ENCODE data around the gene PPP1R7. TPM values are rescaled to one million over a fixed set of nuclear protein-coding genes. Genes with fewer than 3 reads are reported as not detected.

Gene PPP1R7
- total RNA-seq, 4 donors from 2014 or later: 37.8 to 104 (median 44.4) TPM

GRCh38 chr2:241161646-241162281, 11.5 kb downstream of the PPP1R7 start:
- peaks cover 78% of the 10 kb centered on the region for H3K36me3 ChIP-seq
- peak; percentile 83 to 88 for DNase-seq (ENCODE audit: low spot score in 2 of 2)
- H3K4me3 ChIP-seq: no peak overlapping the region
- peaks cover 12% of the 10 kb centered on the region for H3K4me1 ChIP-seq
- H3K9me3 ChIP-seq: no peaks in the 10 kb centered on the region
- TF ChIP-seq CTCF (IDR thresholded peaks at IDR 0.05) (no peak), POLR2A (IDR thresholded peaks at IDR 0.05) (no peak), POLR2AphosphoS5 (IDR thresholded peaks at IDR 0.05) (peak in 1 of 3 donors; percentile 34), EP300 (IDR thresholded peaks at IDR 0.05) (no peak)
- peak overlapping the region; percentile 76 for H3K27ac ChIP-seq
- 40% methylated on average over 9 of the region's 9 CpGs for WGBS
- H3K27me3 ChIP-seq: no peaks in the 10 kb centered on the region

DNA sequence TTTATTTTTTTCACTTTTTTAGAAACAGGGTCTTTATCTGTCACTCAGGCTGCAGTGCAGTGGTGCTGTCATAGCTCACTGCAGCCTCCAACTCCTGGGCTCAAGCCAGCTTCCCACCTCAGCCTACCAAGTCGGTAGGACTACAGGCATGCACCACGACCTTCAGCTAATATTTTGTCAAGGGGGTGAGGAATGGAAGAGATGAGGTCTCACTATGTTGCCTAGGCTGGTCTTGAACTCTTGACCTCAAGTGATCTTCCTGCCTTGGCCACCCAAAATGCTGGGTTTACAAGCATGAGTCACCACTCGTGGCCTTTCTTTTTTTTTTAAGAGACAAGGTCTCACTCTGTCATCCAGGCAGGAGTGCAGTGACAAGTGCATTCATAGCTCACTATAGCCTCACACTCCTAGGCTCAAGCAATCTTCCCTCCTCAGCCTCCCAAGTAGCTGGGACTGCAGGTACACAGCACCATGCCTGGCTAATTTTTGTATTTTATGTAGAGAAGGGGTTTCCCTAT, 13.4 kb downstream of the PPP1R7 start:
- TF ChIP-seq CTCF (IDR thresholded peaks at IDR 0.05) (no peak), POLR2A (IDR thresholded peaks at IDR 0.05) (no peak), EP300 (IDR thresholded peaks at IDR 0.05) (no peak), POLR2AphosphoS5 (IDR thresholded peaks at IDR 0.05) (no peak)

DNA sequence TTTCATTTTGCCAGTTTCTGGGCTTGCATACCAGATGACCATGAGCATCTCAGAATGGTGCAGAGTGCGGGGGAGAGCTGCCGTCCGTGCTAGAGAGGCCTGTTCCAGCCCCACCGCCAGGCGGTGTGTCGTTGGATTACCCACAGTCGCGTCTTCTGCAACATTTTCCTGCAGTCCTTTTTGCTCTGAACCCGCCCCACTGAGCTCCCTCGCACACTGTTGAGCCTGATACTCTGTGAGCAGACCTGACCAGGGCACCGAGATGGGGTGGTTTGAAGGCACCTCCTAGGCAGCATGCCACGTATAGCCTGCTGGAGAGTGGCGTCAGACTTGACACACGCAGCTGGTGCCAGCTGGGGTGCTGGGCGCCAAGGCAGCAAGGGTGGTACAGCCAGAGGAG, 18.1 kb downstream of the PPP1R7 start:
- no peak overlapping the region for H3K27ac ChIP-seq
- WGBS: 96% methylated on average over 15 of the region's 15 CpGs
- H3K36me3 ChIP-seq: peaks cover 86% of the 10 kb centered on the region
- no peak overlapping the region for H3K4me3 ChIP-seq
- H3K9me3 ChIP-seq: no peaks in the 10 kb centered on the region
- no peak for TF ChIP-seq POLR2AphosphoS5 (IDR thresholded peaks at IDR 0.05)
- TF ChIP-seq POLR2A (IDR thresholded peaks at IDR 0.05): no peak
- no peak for TF ChIP-seq CTCF (IDR thresholded peaks at IDR 0.05)
- no peak for TF ChIP-seq EP300 (IDR thresholded peaks at IDR 0.05)
- H3K27me3 ChIP-seq: no peaks in the 10 kb centered on the region
- peaks cover 2% of the 10 kb centered on the region for H3K4me1 ChIP-seq
- no peak for DNase-seq (ENCODE audit: low spot score in 2 of 2)

More for the DNA sequence above, 13.4 kb downstream of the PPP1R7 start:
- no peak for DNase-seq (ENCODE audit: low spot score in 2 of 2)
- H3K36me3 ChIP-seq: peaks cover 80% of the 10 kb centered on the region
- H3K4me1 ChIP-seq: peaks cover 12% of the 10 kb centered on the region
- H3K4me3 ChIP-seq: no peak overlapping the region
- H3K9me3 ChIP-seq: no peaks in the 10 kb centered on the region
- H3K27ac ChIP-seq: no peak overlapping the region
- H3K27me3 ChIP-seq: no peaks in the 10 kb centered on the region
- 77% methylated on average over 3 of the region's 3 CpGs for WGBS

GRCh38 chr2:241173557-241173956, 23.3 kb downstream of the PPP1R7 start:
- Histone ChIP-seq H3K36me3 (peaks cover 70% of the 10 kb centered on the region), H3K27me3 (no peaks in the 10 kb centered on the region)

More at GRCh38 chr2:241173557-241173956, 23.3 kb downstream of the PPP1R7 start:
- WGBS: 62% methylated on average over 2 of the region's 2 CpGs
- no peaks in the 10 kb centered on the region for H3K9me3 ChIP-seq
- DNase-seq (ENCODE audit: low spot score in 2 of 2): no peak
- H3K27ac ChIP-seq: no peak overlapping the region
- TF ChIP-seq POLR2A (IDR thresholded peaks at IDR 0.05): no peak
- TF ChIP-seq POLR2AphosphoS5 (IDR thresholded peaks at IDR 0.05): no peak
- TF ChIP-seq EP300 (IDR thresholded peaks at IDR 0.05): no peak
- no peak for TF ChIP-seq CTCF (IDR thresholded peaks at IDR 0.05)
- H3K4me1 ChIP-seq: peaks cover 5% of the 10 kb centered on the region
- no peak overlapping the region for H3K4me3 ChIP-seq
